HT-29 (cell line): Measurements from ENCODE around the gene SLC34A1. TPM values are rescaled to one million over a fixed set of nuclear protein-coding genes. Genes with fewer than 3 reads are reported as not detected.
A peak's percentile ranks its signal among the peaks of the same experiment; 100 is the strongest.
"Not testable (repeated sequence)": the region's sequence is repeated elsewhere in the genome, so short reads cannot be mapped to it uniquely, and the experiment has no call there.

Experiments
- DNase-seq: peaks from one replicate; pipeline ENCODE4 v3.0.0-alpha.2; 2015; ENCODE audit warnings: low spot score
- total RNA-seq: library from RNA; depleted of rRNA; stranded (reverse); fragments of >200 nt; shearing (Covaris generic); gene quantifications from 2 replicates; pipeline ENCODE4 v1.2.3, GENCODE V29; 2014; rRNA removed

SLC34A1 gene
- total RNA-seq, result not detected in 2 replicates

- no peak for DNase-seq
These were observed at the start of gene SLC34A1 for GRCh38 chr5:177384134-177384533. SLC34A1 (plus strand) TSS chr5:177384434; CDS start chr5:177385742, 1,308 bp downstream.

GRCh38 chr5:177334781-177335700, 49.2 kb upstream of the SLC34A1 start:
- DNase-seq, result no peak

GRCh38 chr5:177335701-177336065, 48.6 kb upstream of the SLC34A1 start:
- no peak for DNase-seq

GRCh38 chr5:177336112-177336511, 48.1 kb upstream of the SLC34A1 start:
- DNase-seq, result peak; percentile 69

GRCh38 chr5:177336603-177337494, 47.4 kb upstream of the SLC34A1 start:
- no peak for DNase-seq

GRCh38 chr5:177338251-177339106, 45.8 kb upstream of the SLC34A1 start:
- DNase-seq, result no peak

- no peak for DNase-seq
These were observed 45.1 kb upstream of the SLC34A1 start for GRCh38 chr5:177339107-177339638.

GRCh38 chr5:177343000-177343399, 41.2 kb upstream of the SLC34A1 start:
- DNase-seq, result not testable (repeated sequence)

- DNase-seq, result no peak
These were observed 40.5 kb upstream of the SLC34A1 start for GRCh38 chr5:177343777-177344176.

GRCh38 chr5:177344891-177345290, 39.3 kb upstream of the SLC34A1 start:
- no peak for DNase-seq

GRCh38 chr5:177346820-177347219, 37.4 kb upstream of the SLC34A1 start:
- DNase-seq, result no peak

- no peak for DNase-seq
These were observed 36.5 kb upstream of the SLC34A1 start for GRCh38 chr5:177347699-177348098.

GRCh38 chr5:177349362-177349647, 34.9 kb upstream of the SLC34A1 start:
- no peak for DNase-seq

GRCh38 chr5:177349762-177350161, 34.5 kb upstream of the SLC34A1 start:
- no peak for DNase-seq

- DNase-seq, result no peak
These were observed 33.4 kb upstream of the SLC34A1 start for GRCh38 chr5:177350776-177351391.

GRCh38 chr5:177351392-177352329, 32.6 kb upstream of the SLC34A1 start, which contains the start of gene LMAN2:
LMAN2 (minus strand) TSS chr5:177351668; CDS start chr5:177351647, 21 bp downstream.
- DNase-seq, result peak; percentile 93

- no peak for DNase-seq
These were observed 31.1 kb upstream of the SLC34A1 start for GRCh38 chr5:177353093-177353492.

GRCh38 chr5:177354256-177354655, 30.0 kb upstream of the SLC34A1 start:
- no peak for DNase-seq

- DNase-seq, result no peak
These were observed 29.5 kb upstream of the SLC34A1 start for GRCh38 chr5:177354711-177355110.
